GM08714 (cell line): ENCODE measurements around the gene XPA.
"Not testable (repeated sequence)": the region's sequence is repeated elsewhere in the genome, so short reads cannot be mapped to it uniquely, and the experiment has no call there.

Experiments
- H3K4me3 ChIP-seq: fragments of 200-500 bp; sonication (Bioruptor generic); 2 replicates; pipeline ENCODE4 v1.5.1; 2014; ENCODE audit warnings: mild to moderate bottlenecking, low read length, inconsistent platforms
- ZNF274 ChIP-seq: IDR thresholded peaks from 2 replicates; pipeline ENCODE4 v1.6.1; 2012; ENCODE audit warnings: mild to moderate bottlenecking, low read depth, low read length

The XPA gene

DNA sequence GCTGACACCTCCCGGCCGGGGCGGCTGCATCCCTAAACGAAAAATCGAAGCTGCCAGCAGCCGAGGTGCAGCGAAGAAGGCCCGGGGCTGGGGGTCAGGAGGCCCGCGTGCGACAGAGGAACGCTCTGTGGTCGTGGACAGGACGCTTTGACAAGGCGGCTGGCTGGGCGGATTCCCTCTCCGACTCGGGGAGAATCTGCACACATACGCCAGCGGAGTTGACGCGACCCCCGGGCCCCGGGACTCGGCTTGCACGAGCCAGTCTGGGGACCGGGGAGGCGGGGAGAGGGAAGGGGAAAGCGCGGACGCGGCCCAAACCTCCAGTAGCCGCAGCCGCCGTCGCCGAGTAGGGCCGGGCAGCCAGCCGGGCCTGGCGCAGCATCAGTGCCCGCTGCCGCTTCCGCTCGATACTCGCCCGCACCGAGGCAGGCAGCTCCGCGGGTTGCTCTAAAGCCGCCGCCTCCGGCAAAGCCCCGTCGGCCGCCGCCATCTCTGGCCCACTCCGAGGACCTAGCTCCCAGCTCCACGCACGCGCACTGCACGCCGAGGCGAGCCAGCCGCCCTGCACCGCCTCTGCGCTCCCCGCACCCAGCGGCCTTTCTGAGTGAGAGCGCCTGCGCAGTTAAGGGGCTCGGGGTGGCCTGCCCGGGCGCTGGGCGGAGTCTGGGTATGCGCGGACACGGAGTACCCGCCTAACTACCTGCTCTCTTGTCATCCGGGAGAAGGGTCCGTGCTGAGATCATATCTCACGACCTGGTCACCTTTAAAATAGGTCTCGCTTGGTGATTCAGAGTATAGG lies at the start of gene XPA:
Gene XPA, minus strand, starts transcription at position 538 of the 799 bp plus-strand sequence. Its CDS starts 48 bp downstream, at position 490.
- no peak for TF ChIP-seq ZNF274
- H3K4me3 ChIP-seq: peak within 1 kb of the TSS; percentile 71

GRCh38 chr9:97744710-97745708 lies 47.9 kb upstream of the XPA start:
- no peak overlapping the region for H3K4me3 ChIP-seq
- TF ChIP-seq ZNF274: no peak

DNA sequence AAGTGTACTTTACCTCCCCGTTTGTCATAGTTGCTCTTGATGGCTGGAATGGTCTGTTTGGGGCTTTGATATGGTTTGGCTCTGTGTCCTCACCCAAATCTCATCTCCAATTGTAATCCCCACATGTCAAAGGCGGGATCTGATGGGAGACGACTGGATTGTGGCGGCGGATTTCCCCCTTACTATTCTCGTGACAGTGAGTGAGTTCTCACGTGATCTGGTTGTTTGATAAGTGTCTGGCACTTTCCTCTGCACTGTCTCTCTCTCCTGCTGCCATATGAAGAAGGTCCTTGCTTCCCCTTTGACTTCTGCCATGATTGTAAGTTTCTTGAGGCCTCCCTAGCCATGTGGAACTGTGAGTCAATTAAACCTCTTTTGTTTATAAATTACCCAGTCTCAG lies 46.9 kb upstream of the XPA start:
- H3K4me3 ChIP-seq: not testable (repeated sequence)

DNA sequence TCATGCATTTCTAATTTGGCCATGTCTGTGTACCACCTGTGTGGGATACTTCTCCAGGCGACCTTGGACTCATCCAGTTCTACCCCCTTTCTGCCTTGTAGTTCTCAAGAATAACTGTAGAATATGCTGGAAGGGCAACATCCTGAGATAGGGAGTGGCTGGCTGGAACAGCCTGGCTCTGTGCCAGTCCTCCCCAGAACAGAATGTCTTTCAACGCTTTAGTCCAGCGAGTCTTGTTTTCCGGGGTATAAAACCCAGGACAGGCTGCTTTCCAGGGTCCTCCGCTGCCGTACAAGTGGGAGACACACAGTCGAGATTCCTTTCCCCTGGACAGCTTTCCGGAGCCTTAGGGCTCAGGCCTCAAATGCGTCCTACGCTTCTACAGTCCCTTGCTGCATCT lies 45.4 kb upstream of the XPA start:
- H3K4me3 ChIP-seq: no peak overlapping the region
- no peak for TF ChIP-seq ZNF274

GRCh38 chr9:97741947-97742346 lies 44.8 kb upstream of the XPA start:
- no peak for TF ChIP-seq ZNF274
- H3K4me3 ChIP-seq: no peak overlapping the region

- H3K4me3 ChIP-seq: no peak overlapping the region
- no peak for TF ChIP-seq ZNF274
These were observed 44.0 kb upstream of the XPA start for GRCh38 chr9:97740848-97741821.

DNA sequence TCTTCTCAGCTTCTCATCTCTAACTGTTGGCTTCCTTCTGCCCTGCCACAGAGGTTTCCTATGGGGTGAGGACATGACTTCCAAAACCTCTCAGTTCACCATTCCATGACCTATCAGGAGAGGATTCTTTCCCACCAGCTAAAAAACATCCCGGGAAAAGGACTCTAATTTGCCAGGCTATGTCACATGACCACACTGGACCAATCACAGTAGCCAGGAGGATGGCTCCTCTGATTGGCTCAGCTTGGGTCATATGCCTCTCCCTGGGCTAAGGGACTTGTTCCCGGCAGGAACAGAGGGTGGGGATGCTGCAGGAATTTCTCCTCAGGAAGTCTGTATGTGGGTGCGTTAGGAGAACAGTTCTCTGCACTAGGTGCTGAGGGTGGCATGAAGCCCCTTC lies 40.3 kb upstream of the XPA start:
- TF ChIP-seq ZNF274: no peak
- H3K4me3 ChIP-seq: no peak overlapping the region

DNA sequence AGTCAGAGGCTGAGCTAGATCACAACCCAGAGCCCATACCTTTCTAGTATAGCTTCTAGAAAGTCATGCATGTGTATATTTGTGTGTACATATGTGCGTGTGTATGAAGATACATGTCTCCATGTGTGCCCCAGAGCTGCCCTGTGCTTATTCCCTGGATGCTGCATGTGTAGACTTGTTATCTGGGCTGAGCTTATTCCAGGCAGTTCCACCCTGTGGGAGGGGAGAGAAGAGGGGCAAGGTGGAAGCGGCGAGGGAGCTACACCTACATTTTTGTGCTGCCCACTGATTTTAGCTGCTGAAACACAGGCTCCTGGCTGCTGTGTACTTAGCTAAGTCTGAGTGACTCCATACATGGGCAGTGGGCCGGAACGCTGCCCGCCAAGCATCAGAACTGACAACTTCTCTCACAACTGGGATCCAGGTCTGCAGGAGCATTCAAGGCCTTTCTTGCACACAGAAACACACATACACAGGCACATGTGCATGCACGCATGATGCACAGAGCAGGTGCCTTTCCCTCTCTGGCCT lies 38.0 kb upstream of the XPA start:
- no peak overlapping the region for H3K4me3 ChIP-seq

GRCh38 chr9:97726716-97727115 lies 29.6 kb upstream of the XPA start:
- H3K4me3 ChIP-seq: no peak overlapping the region
- no peak for TF ChIP-seq ZNF274

More for the DNA sequence above, 38.0 kb upstream of the XPA start:
- no peak for TF ChIP-seq ZNF274

GRCh38 chr9:97723819-97724218 lies 26.7 kb upstream of the XPA start:
- TF ChIP-seq ZNF274: no peak
- no peak overlapping the region for H3K4me3 ChIP-seq

GRCh38 chr9:97722331-97722730 lies 25.2 kb upstream of the XPA start:
- H3K4me3 ChIP-seq: no peak overlapping the region
- TF ChIP-seq ZNF274: no peak

DNA sequence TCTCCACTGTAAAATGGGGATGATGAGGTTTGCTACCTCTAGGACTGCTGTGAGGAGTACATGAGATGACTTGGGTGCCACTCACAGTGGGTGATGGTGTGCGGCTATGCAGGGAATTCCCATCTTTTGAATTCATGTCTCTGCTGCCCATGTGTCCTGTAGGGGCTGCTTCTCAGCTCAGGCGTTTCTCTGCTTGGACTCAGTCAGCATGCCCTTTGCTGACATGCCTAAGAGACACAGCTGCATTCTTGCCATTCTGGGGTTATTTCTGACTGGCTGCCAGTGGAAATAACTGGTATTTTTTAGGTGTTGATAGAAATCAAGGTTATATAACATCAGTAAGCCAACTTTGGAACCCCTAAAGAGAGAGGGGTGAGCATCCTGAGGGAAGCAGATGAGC lies 24.3 kb upstream of the XPA start:
- no peak overlapping the region for H3K4me3 ChIP-seq
- no peak for TF ChIP-seq ZNF274

DNA sequence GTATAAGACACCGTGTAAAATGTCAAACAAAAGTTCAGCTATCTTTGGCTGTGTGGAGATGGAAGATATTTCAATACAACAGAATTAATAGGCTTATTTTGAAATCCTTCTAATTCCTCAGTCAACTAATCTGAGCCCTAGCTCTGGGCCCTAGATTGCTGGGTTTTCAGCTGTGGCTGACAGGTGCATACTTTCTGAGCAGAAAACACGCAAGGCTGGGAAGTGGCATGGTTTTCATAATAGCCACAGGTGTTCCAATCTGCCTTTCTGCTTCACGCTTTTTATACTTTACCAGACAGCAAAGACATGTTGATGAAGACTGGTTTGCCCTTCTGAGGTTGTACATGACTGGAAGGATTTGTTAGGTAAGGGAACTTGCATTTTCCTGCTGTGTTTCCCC lies 20.7 kb upstream of the XPA start:
- no peak for TF ChIP-seq ZNF274
- H3K4me3 ChIP-seq: no peak overlapping the region
